Hepatocyte (in vitro differentiated cells): ENCODE results near the gene ZNF514.

Source experiments
- EZH2 ChIP-seq: fragments of 200-600 bp; sonication (generic); IDR thresholded peaks from 2 replicates; pipeline ENCODE4 v1.6.1; 2016; ENCODE audit warnings: antibody characterized with exemption, mild to moderate bottlenecking, borderline replicate concordance
- TF ChIP-seq, protein P1 (sequence below): fragments of 200-600 bp; sonication (generic); IDR thresholded peaks from 2 replicates; pipeline ENCODE4 v1.5.1; 2016; ENCODE audit warnings: antibody characterized with exemption, mild to moderate bottlenecking; ENCODE audit not compliant: poor library complexity

DNA sequence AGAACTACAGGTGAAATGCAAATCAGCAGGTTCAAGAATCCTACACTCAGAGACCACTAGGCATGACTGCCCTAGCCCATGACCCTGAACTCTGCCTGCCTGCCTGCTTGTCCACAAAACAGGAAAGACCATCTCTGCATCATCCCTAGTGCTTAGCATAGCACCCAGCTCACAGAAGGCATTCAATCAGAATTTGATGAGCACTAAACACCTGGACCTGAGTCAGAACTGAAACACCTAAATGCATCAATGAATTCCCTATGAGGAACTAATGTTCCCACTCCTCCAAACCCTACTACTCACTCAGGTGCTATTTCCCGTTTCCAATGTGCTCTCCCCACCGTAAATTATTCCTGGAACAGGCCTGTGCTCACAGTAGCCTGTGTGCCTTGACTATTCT is 59.7 kb downstream of the ZNF514 start:
- TF ChIP-seq, protein P1, sequence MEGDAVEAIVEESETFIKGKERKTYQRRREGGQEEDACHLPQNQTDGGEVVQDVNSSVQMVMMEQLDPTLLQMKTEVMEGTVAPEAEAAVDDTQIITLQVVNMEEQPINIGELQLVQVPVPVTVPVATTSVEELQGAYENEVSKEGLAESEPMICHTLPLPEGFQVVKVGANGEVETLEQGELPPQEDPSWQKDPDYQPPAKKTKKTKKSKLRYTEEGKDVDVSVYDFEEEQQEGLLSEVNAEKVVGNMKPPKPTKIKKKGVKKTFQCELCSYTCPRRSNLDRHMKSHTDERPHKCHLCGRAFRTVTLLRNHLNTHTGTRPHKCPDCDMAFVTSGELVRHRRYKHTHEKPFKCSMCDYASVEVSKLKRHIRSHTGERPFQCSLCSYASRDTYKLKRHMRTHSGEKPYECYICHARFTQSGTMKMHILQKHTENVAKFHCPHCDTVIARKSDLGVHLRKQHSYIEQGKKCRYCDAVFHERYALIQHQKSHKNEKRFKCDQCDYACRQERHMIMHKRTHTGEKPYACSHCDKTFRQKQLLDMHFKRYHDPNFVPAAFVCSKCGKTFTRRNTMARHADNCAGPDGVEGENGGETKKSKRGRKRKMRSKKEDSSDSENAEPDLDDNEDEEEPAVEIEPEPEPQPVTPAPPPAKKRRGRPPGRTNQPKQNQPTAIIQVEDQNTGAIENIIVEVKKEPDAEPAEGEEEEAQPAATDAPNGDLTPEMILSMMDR, result no peak
- TF ChIP-seq EZH2, result no peak
